ENCODE data around the gene HSPB8. TPM values are rescaled to one million over a fixed set of nuclear protein-coding genes. Genes with fewer than 3 reads are reported as not detected.

HSPB8 gene
- polyA plus RNA-seq, 2 of the 4 experiments (the other 2 are of a cell fraction), result 7.8 to 9.6 TPM

DNA sequence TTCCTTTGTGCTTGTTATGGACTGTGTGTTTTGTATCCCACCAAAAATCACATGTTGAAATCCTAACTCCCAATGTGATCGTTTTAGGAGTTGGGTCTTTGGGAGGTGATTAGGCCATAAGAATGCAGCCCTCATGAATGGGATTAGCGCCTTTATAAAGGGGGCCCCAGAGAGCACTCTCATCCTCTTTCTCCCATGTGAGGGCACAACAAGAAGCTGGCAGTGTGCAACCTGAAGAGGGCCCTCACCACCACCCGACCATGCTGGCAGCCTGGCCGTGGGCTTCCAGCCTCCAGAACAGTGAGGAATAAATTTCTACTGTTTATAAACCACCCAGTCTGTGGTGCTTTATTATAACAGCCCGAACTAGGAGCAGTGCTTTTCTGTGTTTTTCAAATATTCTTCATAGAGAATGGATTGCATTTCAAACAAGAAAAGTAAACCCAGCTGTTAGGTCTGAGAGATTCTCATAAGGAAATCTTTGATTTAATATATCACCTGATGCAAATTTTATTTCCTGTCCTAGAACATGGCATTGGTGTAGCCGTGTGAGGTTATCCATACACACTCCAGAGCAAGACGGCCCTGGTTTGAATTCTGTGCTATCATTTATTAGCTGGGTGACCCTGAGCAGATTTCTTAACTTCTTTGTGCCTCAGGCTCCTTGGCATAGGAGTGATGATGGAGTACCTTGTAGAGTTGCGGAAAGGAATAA is 27.8 kb downstream of the HSPB8 start:
- ChIA-PET CTCF (no interaction called here), POLR2A (no interaction called here)
- no peak for DNase-seq (ENCODE audit: low read depth in 1 of 2, low spot score in 1 of 2)
- H3K4me1 ChIP-seq, result peaks cover 5% of the 10 kb centered on the region; the same call in 1 of the 3 replicates
- H3K9me3 ChIP-seq, result no peaks in the 10 kb centered on the region
- 46% methylated on average over 8 of the region's 8 CpGs for WGBS (ENCODE audit: missing lambda C conversion rate)
- no peak overlapping the region for H3K4me2 ChIP-seq
- no peak overlapping the region for H3K27ac ChIP-seq
- no peak overlapping the region for H3K4me3 ChIP-seq
- FAIRE-seq, result no peak
- ATAC-seq, result no peak
- TF ChIP-seq, protein P1, sequence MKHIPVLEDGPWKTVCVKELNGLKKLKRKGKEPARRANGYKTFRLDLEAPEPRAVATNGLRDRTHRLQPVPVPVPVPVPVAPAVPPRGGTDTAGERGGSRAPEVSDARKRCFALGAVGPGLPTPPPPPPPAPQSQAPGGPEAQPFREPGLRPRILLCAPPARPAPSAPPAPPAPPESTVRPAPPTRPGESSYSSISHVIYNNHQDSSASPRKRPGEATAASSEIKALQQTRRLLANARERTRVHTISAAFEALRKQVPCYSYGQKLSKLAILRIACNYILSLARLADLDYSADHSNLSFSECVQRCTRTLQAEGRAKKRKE (CRISPR knock-in tag; IDR thresholded peaks at IDR 0.05; ENCODE audit: low read depth), result no peak
- TF ChIP-seq JUN (IDR thresholded peaks at IDR 0.05), result no peak
- TF ChIP-seq CBX8 (IDR thresholded peaks at IDR 0.05), result no peak
- no peak for TF ChIP-seq MYC (IDR thresholded peaks at IDR 0.05; ENCODE audit: borderline replicate concordance, low read length)
- TF ChIP-seq HEYL (CRISPR knock-in tag; IDR thresholded peaks at IDR 0.05), result no peak
- TF ChIP-seq FOSL2 (IDR thresholded peaks at IDR 0.05), result no peak
- TF ChIP-seq FOSL2 (CRISPR knock-in tag; IDR thresholded peaks at IDR 0.05), result no peak
- TF ChIP-seq RAD21 (conservative IDR thresholded peaks at IDR 0.05 in 1 of 2, IDR thresholded peaks at IDR 0.05 in 1 of 2), result no peak
- no peak for TF ChIP-seq ESRRA (IDR thresholded peaks at IDR 0.05; ENCODE audit: borderline replicate concordance, low read length)
- TF ChIP-seq ZC3H11A (IDR thresholded peaks at IDR 0.05), result no peak
- TF ChIP-seq HDAC2 (IDR thresholded peaks at IDR 0.05), result no peak
- no peak for TF ChIP-seq ZFP36 (IDR thresholded peaks at IDR 0.05; ENCODE audit: borderline replicate concordance, partially characterized antibody)
- no peak for TF ChIP-seq KDM1A (IDR thresholded peaks at IDR 0.05; ENCODE audit: low read depth)
- TF ChIP-seq, protein P2, sequence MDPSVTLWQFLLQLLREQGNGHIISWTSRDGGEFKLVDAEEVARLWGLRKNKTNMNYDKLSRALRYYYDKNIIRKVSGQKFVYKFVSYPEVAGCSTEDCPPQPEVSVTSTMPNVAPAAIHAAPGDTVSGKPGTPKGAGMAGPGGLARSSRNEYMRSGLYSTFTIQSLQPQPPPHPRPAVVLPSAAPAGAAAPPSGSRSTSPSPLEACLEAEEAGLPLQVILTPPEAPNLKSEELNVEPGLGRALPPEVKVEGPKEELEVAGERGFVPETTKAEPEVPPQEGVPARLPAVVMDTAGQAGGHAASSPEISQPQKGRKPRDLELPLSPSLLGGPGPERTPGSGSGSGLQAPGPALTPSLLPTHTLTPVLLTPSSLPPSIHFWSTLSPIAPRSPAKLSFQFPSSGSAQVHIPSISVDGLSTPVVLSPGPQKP (IDR thresholded peaks at IDR 0.05; ENCODE audit: low read depth, low read length), result no peak
- TF ChIP-seq GATA3 (IDR thresholded peaks at IDR 0.05; ENCODE audit: borderline replicate concordance), result no peak
- TF ChIP-seq, protein P3, sequence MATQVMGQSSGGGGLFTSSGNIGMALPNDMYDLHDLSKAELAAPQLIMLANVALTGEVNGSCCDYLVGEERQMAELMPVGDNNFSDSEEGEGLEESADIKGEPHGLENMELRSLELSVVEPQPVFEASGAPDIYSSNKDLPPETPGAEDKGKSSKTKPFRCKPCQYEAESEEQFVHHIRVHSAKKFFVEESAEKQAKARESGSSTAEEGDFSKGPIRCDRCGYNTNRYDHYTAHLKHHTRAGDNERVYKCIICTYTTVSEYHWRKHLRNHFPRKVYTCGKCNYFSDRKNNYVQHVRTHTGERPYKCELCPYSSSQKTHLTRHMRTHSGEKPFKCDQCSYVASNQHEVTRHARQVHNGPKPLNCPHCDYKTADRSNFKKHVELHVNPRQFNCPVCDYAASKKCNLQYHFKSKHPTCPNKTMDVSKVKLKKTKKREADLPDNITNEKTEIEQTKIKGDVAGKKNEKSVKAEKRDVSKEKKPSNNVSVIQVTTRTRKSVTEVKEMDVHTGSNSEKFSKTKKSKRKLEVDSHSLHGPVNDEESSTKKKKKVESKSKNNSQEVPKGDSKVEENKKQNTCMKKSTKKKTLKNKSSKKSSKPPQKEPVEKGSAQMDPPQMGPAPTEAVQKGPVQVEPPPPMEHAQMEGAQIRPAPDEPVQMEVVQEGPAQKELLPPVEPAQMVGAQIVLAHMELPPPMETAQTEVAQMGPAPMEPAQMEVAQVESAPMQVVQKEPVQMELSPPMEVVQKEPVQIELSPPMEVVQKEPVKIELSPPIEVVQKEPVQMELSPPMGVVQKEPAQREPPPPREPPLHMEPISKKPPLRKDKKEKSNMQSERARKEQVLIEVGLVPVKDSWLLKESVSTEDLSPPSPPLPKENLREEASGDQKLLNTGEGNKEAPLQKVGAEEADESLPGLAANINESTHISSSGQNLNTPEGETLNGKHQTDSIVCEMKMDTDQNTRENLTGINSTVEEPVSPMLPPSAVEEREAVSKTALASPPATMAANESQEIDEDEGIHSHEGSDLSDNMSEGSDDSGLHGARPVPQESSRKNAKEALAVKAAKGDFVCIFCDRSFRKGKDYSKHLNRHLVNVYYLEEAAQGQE (IDR thresholded peaks at IDR 0.05), result no peak
- no peak for TF ChIP-seq POLR2AphosphoS2 (conservative IDR thresholded peaks at IDR 0.05; ENCODE audit: low read length)
- no peak for TF ChIP-seq JUNB (IDR thresholded peaks at IDR 0.05)

DNA sequence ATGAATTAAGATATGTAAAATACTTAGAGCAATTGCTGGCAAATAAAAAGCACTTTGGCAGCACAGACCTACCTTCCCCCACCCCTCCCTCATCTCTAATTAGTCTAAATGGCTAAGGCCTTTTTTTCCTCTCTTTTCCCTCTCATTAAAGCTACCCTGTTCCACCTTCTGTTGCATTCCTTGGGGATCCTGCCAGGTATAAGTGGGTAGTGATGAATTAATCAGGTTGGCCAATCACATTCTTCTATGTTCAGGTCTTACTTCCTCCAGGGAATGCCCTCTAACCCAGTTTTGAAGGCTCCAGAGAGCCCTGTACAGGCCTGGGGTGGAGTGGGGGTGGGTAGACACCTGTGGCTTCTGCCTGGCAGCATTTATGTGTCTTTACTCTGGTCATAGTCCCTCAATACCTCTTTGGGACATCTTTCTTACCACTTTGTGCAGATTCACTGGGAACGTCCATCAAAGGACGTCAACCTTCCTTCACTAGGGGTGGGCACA is 28.4 kb downstream of the HSPB8 start:
- POLR2A ChIA-PET, result no interaction called here
- ATAC-seq (no peak), FAIRE-seq (no peak), DNase-seq (ENCODE audit: low read depth in 1 of 2, low spot score in 1 of 2) (no peak)
- H3K27ac ChIP-seq, result no peak overlapping the region
- no peak for TF ChIP-seq HOXA7 (CRISPR knock-in tag; IDR thresholded peaks at IDR 0.05)
- TF ChIP-seq SREBF2 (IDR thresholded peaks at IDR 0.05), result no peak
- TF ChIP-seq ESRRA (IDR thresholded peaks at IDR 0.05; ENCODE audit: borderline replicate concordance, low read length), result no peak
- TF ChIP-seq FOSL2 (IDR thresholded peaks at IDR 0.05), result no peak
- no peak for TF ChIP-seq FOSL2 (CRISPR knock-in tag; IDR thresholded peaks at IDR 0.05)
- no peak for TF ChIP-seq POLR2A (IDR thresholded peaks at IDR 0.05; ENCODE audit: low read length)
- TF ChIP-seq, protein P4, sequence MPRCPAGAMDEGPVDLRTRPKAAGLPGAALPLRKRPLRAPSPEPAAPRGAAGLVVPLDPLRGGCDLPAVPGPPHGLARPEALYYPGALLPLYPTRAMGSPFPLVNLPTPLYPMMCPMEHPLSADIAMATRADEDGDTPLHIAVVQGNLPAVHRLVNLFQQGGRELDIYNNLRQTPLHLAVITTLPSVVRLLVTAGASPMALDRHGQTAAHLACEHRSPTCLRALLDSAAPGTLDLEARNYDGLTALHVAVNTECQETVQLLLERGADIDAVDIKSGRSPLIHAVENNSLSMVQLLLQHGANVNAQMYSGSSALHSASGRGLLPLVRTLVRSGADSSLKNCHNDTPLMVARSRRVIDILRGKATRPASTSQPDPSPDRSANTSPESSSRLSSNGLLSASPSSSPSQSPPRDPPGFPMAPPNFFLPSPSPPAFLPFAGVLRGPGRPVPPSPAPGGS (IDR thresholded peaks at IDR 0.05), result no peak
- TF ChIP-seq GATA3 (IDR thresholded peaks at IDR 0.05; ENCODE audit: borderline replicate concordance), result no peak
- no peak for TF ChIP-seq CBX8 (IDR thresholded peaks at IDR 0.05)
- TF ChIP-seq, protein P3 (IDR thresholded peaks at IDR 0.05), result no peak
- TF ChIP-seq KDM5A (IDR thresholded peaks at IDR 0.05), result no peak
- no peak for TF ChIP-seq RAD21 (conservative IDR thresholded peaks at IDR 0.05 in 1 of 2, IDR thresholded peaks at IDR 0.05 in 1 of 2)
- no peak for TF ChIP-seq FOXS1 (CRISPR knock-in tag; IDR thresholded peaks at IDR 0.05)
- TF ChIP-seq, protein P5, sequence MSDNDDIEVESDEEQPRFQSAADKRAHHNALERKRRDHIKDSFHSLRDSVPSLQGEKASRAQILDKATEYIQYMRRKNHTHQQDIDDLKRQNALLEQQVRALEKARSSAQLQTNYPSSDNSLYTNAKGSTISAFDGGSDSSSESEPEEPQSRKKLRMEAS (IDR thresholded peaks at IDR 0.05), result no peak
- H3K4me1 ChIP-seq, result peaks cover 5% of the 10 kb centered on the region; the same call in 1 of the 3 replicates
- no peaks in the 10 kb centered on the region for H3K9me3 ChIP-seq
- 51% methylated on average over 2 of the region's 2 CpGs for WGBS (ENCODE audit: missing lambda C conversion rate)
- H3K4me2 ChIP-seq, result no peak overlapping the region
- H3K4me3 ChIP-seq, result no peak overlapping the region
- CTCF ChIA-PET, result interaction anchor here (0.6 to 1.9 kb wide), 2 partner anchors 13 to 772 kb away, joined by 4 to 5 read pairs; no protein-coding TSS in a partner anchor

All from A549 (cell line).